Measurements from ENCODE around the gene ABCC8. TPM values are rescaled to one million over a fixed set of nuclear protein-coding genes. Genes with fewer than 3 reads are reported as not detected.

Gene ABCC8
- total RNA-seq = 1.1 TPM
- long read RNA-seq, partial matches to known transcripts = 0 of 1 reads
- long read RNA-seq, other reads (novel, unspliced or antisense) = 1 of 1 reads

- ATAC-seq (no peak), DNase-seq (ENCODE audit: missing footprints) (no peak)
- intact Hi-C loops (cut with DNase I) = no loop called here
Measured at GRCh38 chr11:17476317-17477083, at the start of gene ABCC8. Gene ABCC8 (minus strand): TSS chr11:17476845. CDS start chr11:17476776, 69 bp downstream.

- no peak for DNase-seq (ENCODE audit: missing footprints)
- no peak for ATAC-seq
- intact Hi-C loops (cut with DNase I) = no loop called here
Measured at GRCh38 chr11:17526326-17526725, 49.7 kb upstream of the ABCC8 start.

- intact Hi-C loops (cut with DNase I) = no loop called here
- ATAC-seq = no peak
- DNase-seq (ENCODE audit: missing footprints) = no peak
Measured at GRCh38 chr11:17525570-17525969, 48.9 kb upstream of the ABCC8 start.

- DNase-seq (ENCODE audit: missing footprints) (no peak), ATAC-seq (no peak)
- intact Hi-C loops (cut with DNase I) = no loop called here
Measured at GRCh38 chr11:17524221-17524620, 47.6 kb upstream of the ABCC8 start.

- intact Hi-C loops (cut with DNase I) = no loop called here
- ATAC-seq (no peak), DNase-seq (ENCODE audit: missing footprints) (no peak)
Measured at GRCh38 chr11:17522655-17523054, 46.0 kb upstream of the ABCC8 start.

- DNase-seq (ENCODE audit: missing footprints) = no peak
- ATAC-seq = no peak
- intact Hi-C loops (cut with DNase I) = no loop called here
Measured at GRCh38 chr11:17521106-17521900, 44.7 kb upstream of the ABCC8 start.

- intact Hi-C loops (cut with DNase I) = no loop called here
- no peak for ATAC-seq
- no peak for DNase-seq (ENCODE audit: missing footprints)
Measured at GRCh38 chr11:17519061-17519885, 42.6 kb upstream of the ABCC8 start.

- ATAC-seq (no peak), DNase-seq (ENCODE audit: missing footprints) (no peak)
- intact Hi-C loops (cut with DNase I) = no loop called here
Measured at GRCh38 chr11:17518366-17518765, 41.7 kb upstream of the ABCC8 start.

GRCh38 chr11:17517186-17517585, 40.5 kb upstream of the ABCC8 start:
- DNase-seq (ENCODE audit: missing footprints) (no peak), ATAC-seq (no peak)
- intact Hi-C loops (cut with DNase I) = no loop called here

GRCh38 chr11:17516551-17517150, 40.0 kb upstream of the ABCC8 start:
- ATAC-seq (no peak), DNase-seq (ENCODE audit: missing footprints) (no peak)
- intact Hi-C loops (cut with DNase I) = no loop called here

GRCh38 chr11:17515443-17516176, 39.0 kb upstream of the ABCC8 start:
- intact Hi-C loops (cut with DNase I) = no loop called here
- DNase-seq (ENCODE audit: missing footprints) (no peak), ATAC-seq (no peak)

GRCh38 chr11:17514476-17514875, 37.8 kb upstream of the ABCC8 start:
- ATAC-seq = no peak
- intact Hi-C loops (cut with DNase I) = no loop called here
- no peak for DNase-seq (ENCODE audit: missing footprints)

GRCh38 chr11:17513853-17514252, 37.2 kb upstream of the ABCC8 start:
- DNase-seq (ENCODE audit: missing footprints) (no peak), ATAC-seq (no peak)
- intact Hi-C loops (cut with DNase I) = no loop called here

- no peak for ATAC-seq
- intact Hi-C loops (cut with DNase I) = no loop called here
- DNase-seq (ENCODE audit: missing footprints) = no peak
Measured at GRCh38 chr11:17512101-17512500, 35.5 kb upstream of the ABCC8 start.

- ATAC-seq (no peak), DNase-seq (ENCODE audit: missing footprints) (no peak)
- intact Hi-C loops (cut with DNase I) = no loop called here
Measured at GRCh38 chr11:17511571-17511970, 34.9 kb upstream of the ABCC8 start.

GRCh38 chr11:17510507-17511206, 34.0 kb upstream of the ABCC8 start:
- intact Hi-C loops (cut with DNase I) = no loop called here
- no peak for DNase-seq (ENCODE audit: missing footprints)
- ATAC-seq = no peak

- DNase-seq (ENCODE audit: missing footprints) (no peak), ATAC-seq (no peak)
- intact Hi-C loops (cut with DNase I) = no loop called here
Measured at GRCh38 chr11:17508791-17509190, 32.1 kb upstream of the ABCC8 start.

- intact Hi-C loops (cut with DNase I) = no loop called here
- no peak for DNase-seq (ENCODE audit: missing footprints)
Measured at GRCh38 chr11:17508306-17508705, 31.7 kb upstream of the ABCC8 start.

More at GRCh38 chr11:17508306-17508705, 31.7 kb upstream of the ABCC8 start:
- ATAC-seq = no peak
